ENCODE data around the gene GCNT1.
"Not testable (repeated sequence)": the region's sequence is repeated elsewhere in the genome, so short reads cannot be mapped to it uniquely, and the experiment has no call there.

Gene GCNT1

GRCh38 chr9:76458903-76459693 lies at the start of gene GCNT1:
Gene GCNT1, plus strand, starts transcription at chr9:76459182. Its CDS starts 43,200 bp downstream, at chr9:76502382.
- peak; percentile 72 to 87 for DNase-seq (ENCODE audit: low read depth in 2 of 2)

- no peak for DNase-seq (ENCODE audit: low read depth in 2 of 2)
These were observed 46.3 kb upstream of the GCNT1 start for GRCh38 chr9:76412638-76413037.

- DNase-seq (ENCODE audit: low read depth in 2 of 2), result no peak
These were observed 45.3 kb upstream of the GCNT1 start for GRCh38 chr9:76413658-76414057.

- DNase-seq (ENCODE audit: low read depth in 2 of 2), result no peak
These were observed 44.3 kb upstream of the GCNT1 start for GRCh38 chr9:76414661-76415060.

- DNase-seq (ENCODE audit: low read depth in 2 of 2), result no peak
These were observed 43.8 kb upstream of the GCNT1 start for GRCh38 chr9:76415154-76415553.

GRCh38 chr9:76415731-76416130 lies 43.3 kb upstream of the GCNT1 start:
- DNase-seq (ENCODE audit: low read depth in 2 of 2), result no peak

- no peak for DNase-seq (ENCODE audit: low read depth in 2 of 2)
These were observed 41.6 kb upstream of the GCNT1 start for GRCh38 chr9:76417394-76417793.

- no peak for DNase-seq (ENCODE audit: low read depth in 2 of 2)
These were observed 39.1 kb upstream of the GCNT1 start for GRCh38 chr9:76419782-76420380.

- DNase-seq (ENCODE audit: low read depth in 2 of 2), result no peak
These were observed 35.5 kb upstream of the GCNT1 start for GRCh38 chr9:76423216-76424177.

- DNase-seq (ENCODE audit: low read depth in 2 of 2), result no peak
These were observed 34.5 kb upstream of the GCNT1 start for GRCh38 chr9:76424491-76424890.

GRCh38 chr9:76425677-76426453 lies 33.1 kb upstream of the GCNT1 start:
- DNase-seq (ENCODE audit: low read depth in 2 of 2), result no peak

GRCh38 chr9:76426807-76427419 lies 32.1 kb upstream of the GCNT1 start:
- DNase-seq (ENCODE audit: low read depth in 2 of 2), result no peak

- no peak for DNase-seq (ENCODE audit: low read depth in 2 of 2)
These were observed 27.4 kb upstream of the GCNT1 start for GRCh38 chr9:76431601-76432000.

GRCh38 chr9:76433406-76433805 lies 25.6 kb upstream of the GCNT1 start:
- DNase-seq (ENCODE audit: low read depth in 2 of 2), result no peak

- no peak for DNase-seq (ENCODE audit: low read depth in 2 of 2)
These were observed 25.1 kb upstream of the GCNT1 start for GRCh38 chr9:76433836-76434235.

GRCh38 chr9:76434897-76435296 lies 24.1 kb upstream of the GCNT1 start:
- DNase-seq (ENCODE audit: low read depth in 2 of 2), result not testable (repeated sequence)

- DNase-seq (ENCODE audit: low read depth in 2 of 2), result not testable (repeated sequence)
These were observed 21.8 kb upstream of the GCNT1 start for GRCh38 chr9:76437017-76437699.

- no peak for DNase-seq (ENCODE audit: low read depth in 2 of 2)
These were observed 20.0 kb upstream of the GCNT1 start for GRCh38 chr9:76438841-76439588.

GRCh38 chr9:76441551-76442322 lies 17.2 kb upstream of the GCNT1 start:
- peak in 1 of 2 donors; percentile 17 for DNase-seq (ENCODE audit: low read depth in 2 of 2)

All from stimulated activated CD8-positive, alpha-beta memory T cell treated with anti-CD3 and anti-CD28 coated beads, Interleukin-7, amount 100 ng/mL, for 4 hours (primary cell).